Measurements from ENCODE around the gene COBL. TPM values are rescaled to one million over a fixed set of nuclear protein-coding genes. Genes with fewer than 3 reads are reported as not detected.

Gene COBL
- total and polyA plus RNA-seq, 12 donors: 15.5 to 109 (median 87.8) TPM

DNA sequence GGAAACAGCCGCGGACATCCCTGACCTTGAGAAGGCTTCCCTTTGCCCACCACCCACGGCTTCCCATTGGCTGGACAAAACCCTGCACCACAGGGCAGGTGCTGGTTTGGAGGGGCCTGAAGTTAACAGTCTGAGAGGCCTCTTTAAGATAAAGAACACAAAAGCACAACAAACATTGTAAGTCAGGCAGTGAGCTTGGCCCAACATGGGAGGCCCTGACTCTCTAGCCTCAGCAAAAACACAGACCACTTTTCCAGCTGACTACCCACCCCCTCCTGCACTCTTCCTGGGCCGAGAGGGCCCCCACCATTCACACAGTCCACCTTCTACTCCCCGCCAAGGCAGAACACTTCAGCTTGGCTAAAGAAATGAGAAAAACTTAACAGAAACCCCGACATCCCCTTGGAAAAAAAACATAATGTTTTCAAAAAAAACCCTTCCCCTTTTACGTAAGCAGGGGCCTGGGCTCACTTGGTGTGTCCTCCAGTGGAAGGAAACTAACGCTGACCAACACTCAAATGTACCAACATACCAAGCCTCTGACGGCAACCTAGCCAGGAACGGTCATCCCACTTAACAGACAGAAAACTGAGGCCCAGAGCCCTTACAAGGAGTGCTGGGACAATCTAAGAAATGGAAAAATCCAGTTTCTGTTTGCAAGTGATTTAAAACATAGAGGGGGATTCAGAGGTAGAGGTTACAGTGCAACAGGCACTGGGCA lies 80.9 kb downstream of the COBL start:
- Histone ChIP-seq H3K9me3 (no peaks in the 10 kb centered on the region), H3K4me1 (peaks cover 0 to 31% (median 6%) of the 10 kb centered on the region in 9 donors), H3K27ac (no peak overlapping the region), H3K27me3 (peaks cover 0 to 3% (median 0%) of the 10 kb centered on the region in 7 donors), H3K36me3 (no peaks in the 10 kb centered on the region), H3K4me3 (no peak overlapping the region)
- ATAC-seq (no peak), DNase-seq (no peak)
- intact Hi-C loops (cut with DNase I): loop anchor here in 1 of 10 donors (10.0 kb wide), 1 partner anchor 51 kb away; no protein-coding TSS in a partner anchor
- WGBS, 2 donors: 76 to 78% methylated on average over 10 of the region's 10 CpGs
- TF ChIP-seq, protein P1, sequence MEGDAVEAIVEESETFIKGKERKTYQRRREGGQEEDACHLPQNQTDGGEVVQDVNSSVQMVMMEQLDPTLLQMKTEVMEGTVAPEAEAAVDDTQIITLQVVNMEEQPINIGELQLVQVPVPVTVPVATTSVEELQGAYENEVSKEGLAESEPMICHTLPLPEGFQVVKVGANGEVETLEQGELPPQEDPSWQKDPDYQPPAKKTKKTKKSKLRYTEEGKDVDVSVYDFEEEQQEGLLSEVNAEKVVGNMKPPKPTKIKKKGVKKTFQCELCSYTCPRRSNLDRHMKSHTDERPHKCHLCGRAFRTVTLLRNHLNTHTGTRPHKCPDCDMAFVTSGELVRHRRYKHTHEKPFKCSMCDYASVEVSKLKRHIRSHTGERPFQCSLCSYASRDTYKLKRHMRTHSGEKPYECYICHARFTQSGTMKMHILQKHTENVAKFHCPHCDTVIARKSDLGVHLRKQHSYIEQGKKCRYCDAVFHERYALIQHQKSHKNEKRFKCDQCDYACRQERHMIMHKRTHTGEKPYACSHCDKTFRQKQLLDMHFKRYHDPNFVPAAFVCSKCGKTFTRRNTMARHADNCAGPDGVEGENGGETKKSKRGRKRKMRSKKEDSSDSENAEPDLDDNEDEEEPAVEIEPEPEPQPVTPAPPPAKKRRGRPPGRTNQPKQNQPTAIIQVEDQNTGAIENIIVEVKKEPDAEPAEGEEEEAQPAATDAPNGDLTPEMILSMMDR (IDR thresholded peaks at IDR 0.05): no peak

DNA sequence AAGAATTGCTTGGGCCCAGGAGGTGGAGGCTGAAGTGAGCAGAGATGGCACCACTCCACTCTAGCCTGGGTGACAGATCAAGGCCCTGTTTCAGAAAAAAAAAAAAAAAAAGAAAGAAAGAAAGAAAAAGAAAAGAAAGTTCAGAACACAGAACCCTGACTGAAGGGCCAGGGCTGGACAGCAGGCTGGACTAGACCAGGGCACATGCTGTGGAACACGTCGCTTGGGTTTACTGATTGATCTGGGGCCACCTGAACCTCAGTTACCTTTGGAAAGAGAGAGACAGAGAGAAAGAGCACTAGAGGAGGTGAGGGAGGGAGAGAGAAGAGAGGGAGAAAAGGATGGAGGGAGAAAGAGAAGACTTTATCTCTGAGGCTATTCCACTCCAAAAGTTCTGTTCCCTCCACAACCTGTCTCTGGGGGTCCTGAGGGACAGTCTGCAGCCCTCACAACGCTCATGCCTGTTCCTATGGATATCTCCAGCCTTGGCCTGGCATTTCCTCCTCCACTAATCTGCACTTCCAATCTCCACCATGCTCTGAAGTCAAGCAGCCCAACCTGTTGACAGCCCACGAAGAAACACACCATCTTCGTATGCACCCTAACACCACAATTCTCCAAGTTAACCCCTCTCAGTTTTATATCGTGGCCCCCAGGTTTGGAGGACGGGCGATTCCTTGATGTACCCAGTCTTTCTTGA lies 81.8 kb downstream of the COBL start:
- H3K27ac ChIP-seq: peak overlapping the region in 3 of 10 donors; percentile 11 to 50 (median 44)

DNA sequence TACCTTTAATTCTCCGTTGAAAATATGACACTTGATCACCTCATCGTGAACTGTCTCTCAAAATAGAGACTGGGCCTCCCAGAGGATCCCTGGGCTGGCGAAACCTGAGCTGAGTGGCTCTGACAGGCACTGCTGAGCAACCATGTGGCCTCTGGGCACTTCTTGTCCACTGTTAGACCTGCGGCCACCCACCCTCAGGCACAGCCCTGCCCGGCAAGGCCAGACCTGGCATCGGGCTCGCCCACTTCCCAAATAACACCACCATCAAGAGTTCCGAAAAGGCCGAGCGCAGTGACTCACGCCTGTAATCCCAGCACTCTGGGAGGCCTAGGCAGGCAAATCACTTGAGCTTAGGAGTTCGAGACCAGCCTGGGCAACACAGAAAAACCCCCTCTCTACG lies 82.5 kb downstream of the COBL start:
- Histone ChIP-seq H3K4me1 (peaks cover 0 to 26% (median 3%) of the 10 kb centered on the region in 9 donors), H3K27ac (peak overlapping the region in 4 of 10 donors; percentile 11 to 50 (median 34)), H3K36me3 (no peaks in the 10 kb centered on the region), H3K4me3 (no peak overlapping the region), H3K9me3 (no peaks in the 10 kb centered on the region), H3K27me3 (peaks cover 0 to 3% (median 0%) of the 10 kb centered on the region in 7 donors)
- peak; percentile 34 to 88 (median 74) for ATAC-seq
- TF ChIP-seq, protein P1 (IDR thresholded peaks at IDR 0.05): no peak
- 76 to 82% methylated on average over 13 of the region's 13 CpGs for WGBS, 2 donors
- intact Hi-C loops (cut with DNase I): loop anchor here in 1 of 10 donors (10.0 kb wide), 1 partner anchor 49 kb away; no protein-coding TSS in a partner anchor
- DNase-seq: peak in 1 of 2 donors; percentile 29

More for the DNA sequence above, 81.8 kb downstream of the COBL start:
- DNase-seq (no peak), ATAC-seq (no peak)
- Histone ChIP-seq H3K9me3 (no peaks in the 10 kb centered on the region), H3K4me3 (no peak overlapping the region), H3K4me1 (peaks cover 0 to 31% (median 6%) of the 10 kb centered on the region in 9 donors), H3K27me3 (peaks cover 0 to 3% (median 0%) of the 10 kb centered on the region in 7 donors), H3K36me3 (no peaks in the 10 kb centered on the region)
- 78 to 82% methylated on average over 8 of the region's 8 CpGs for WGBS, 2 donors
- TF ChIP-seq, protein P1 (IDR thresholded peaks at IDR 0.05): no peak
- intact Hi-C loops (cut with DNase I): loop anchor here in 1 of 10 donors (10.0 kb wide), 1 partner anchor 50 kb away; no protein-coding TSS in a partner anchor

DNA sequence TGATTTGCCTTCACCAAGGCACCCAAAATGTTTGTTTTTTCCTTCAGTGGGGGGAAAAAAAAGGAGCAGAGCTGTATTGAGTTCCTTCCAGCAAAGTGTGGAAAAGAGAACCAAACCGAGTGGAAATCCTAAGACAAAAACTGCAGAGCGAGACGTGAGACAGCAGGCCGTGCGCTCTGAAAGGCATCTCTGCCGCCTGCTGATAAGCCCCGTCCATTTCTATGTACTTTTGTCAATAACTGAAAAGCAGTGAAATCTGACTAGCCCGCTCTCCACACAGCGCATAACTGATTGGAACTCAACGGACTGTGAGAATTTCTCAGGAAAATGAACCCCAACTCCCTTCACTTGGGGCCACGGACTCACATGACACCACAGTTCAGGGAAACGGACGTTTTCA lies 83.2 kb downstream of the COBL start:
- no peaks in the 10 kb centered on the region for H3K36me3 ChIP-seq
- H3K27ac ChIP-seq: peak overlapping the region in 1 of 10 donors; percentile 44
- peaks cover 0 to 18% (median 0%) of the 10 kb centered on the region in 9 donors for H3K4me1 ChIP-seq
- no peak for DNase-seq
- H3K27me3 ChIP-seq: peaks cover 0 to 3% (median 0%) of the 10 kb centered on the region in 7 donors
- TF ChIP-seq, protein P1 (IDR thresholded peaks at IDR 0.05): no peak
- intact Hi-C loops (cut with DNase I): loop anchor here in 1 of 10 donors (10.0 kb wide), 1 partner anchor 49 kb away; no protein-coding TSS in a partner anchor
- ATAC-seq: no peak
- no peaks in the 10 kb centered on the region for H3K9me3 ChIP-seq
- H3K4me3 ChIP-seq: no peak overlapping the region
- 54 to 55% methylated on average over 13 of the region's 13 CpGs for WGBS, 2 donors

All from heart right ventricle (tissue), 16 donors.